HG02981 (cell line): ENCODE measurements around the gene SPOCD1.

Source experiments
- ATAC-seq: cut with Tn5 transposase; IDR thresholded peaks from one replicate; pipeline ENCODE4 v1.9.1; 2021; ENCODE audit warnings: mild to moderate bottlenecking, moderate library complexity; ENCODE audit not compliant: unreplicated experiment

Gene SPOCD1

GRCh38 chr1:31815752-31816500 is at the start of gene SPOCD1:
TSS of gene SPOCD1 (minus strand) at chr1:31816022. CDS start at chr1:31815333, 689 bp downstream.
- no peak for ATAC-seq

GRCh38 chr1:31862071-31862470 is 46.2 kb upstream of the SPOCD1 start:
- no peak for ATAC-seq

DNA sequence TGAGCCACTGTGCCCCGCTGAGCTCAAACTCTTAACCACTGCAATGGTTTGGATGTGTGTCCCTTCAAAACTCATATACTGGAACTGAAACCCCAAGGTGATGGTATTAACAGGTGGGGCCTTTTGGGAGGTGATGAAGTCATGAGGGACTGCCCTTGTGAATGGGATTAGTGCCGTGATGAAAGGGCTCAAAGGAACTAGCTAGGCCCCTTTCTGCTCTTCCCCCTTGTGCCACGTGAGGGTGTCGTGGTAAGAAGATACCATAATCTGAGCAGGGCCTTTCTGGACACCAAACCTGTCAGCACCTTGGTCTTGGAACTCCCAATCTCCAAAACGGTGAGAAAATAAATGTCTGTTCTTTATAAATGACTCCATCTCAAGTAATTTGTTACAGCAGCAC is 45.5 kb upstream of the SPOCD1 start:
- ATAC-seq, result no peak

DNA sequence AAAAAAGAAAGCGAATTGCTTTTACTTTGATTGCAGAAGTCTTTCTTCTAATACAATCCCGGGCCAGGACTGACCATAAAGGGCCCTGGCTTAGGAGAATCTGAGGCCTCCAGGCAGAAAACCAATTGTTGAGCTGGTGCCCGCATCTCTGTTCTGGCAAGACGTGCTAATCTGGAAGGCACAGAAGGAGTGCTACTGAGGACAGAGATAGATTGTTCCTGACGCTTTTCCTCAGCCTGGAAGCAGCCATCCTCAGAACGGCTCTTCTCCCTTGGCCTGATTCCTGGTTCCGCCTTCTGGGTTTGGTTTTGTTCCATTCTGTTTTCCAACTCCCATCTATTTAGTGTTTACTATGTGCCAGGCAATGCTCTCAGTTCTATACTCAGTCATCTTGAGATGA is 44.8 kb upstream of the SPOCD1 start:
- ATAC-seq, result no peak

- ATAC-seq, result no peak
Measured at GRCh38 chr1:31859719-31860118, 43.9 kb upstream of the SPOCD1 start.

- ATAC-seq, result no peak
Measured at GRCh38 chr1:31859044-31859443, 43.2 kb upstream of the SPOCD1 start.

- no peak for ATAC-seq
Measured at GRCh38 chr1:31857863-31858262, 42.0 kb upstream of the SPOCD1 start.

DNA sequence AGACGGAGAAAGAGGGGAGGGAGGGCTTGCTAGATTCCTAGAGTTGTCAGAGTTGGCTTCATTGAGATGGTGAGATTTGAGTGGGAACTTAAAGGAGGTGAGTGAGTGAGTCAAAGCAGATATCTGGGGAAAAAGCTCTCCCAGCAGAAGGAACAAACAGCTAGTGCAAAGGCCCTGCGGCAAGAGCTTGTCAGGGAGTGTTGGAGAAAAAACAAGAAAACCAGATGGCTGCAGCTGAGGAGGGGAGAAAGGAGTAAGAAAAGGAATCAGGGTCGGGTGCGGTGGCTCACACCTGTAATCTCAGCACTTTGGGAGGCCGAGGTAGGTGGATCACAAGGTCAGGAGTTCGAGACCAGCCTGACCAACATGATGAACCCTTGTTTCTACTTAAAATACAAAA is 40.3 kb upstream of the SPOCD1 start:
- ATAC-seq, result no peak

- no peak for ATAC-seq
Measured at GRCh38 chr1:31855038-31855845, 39.4 kb upstream of the SPOCD1 start.

- ATAC-seq, result no peak
Measured at GRCh38 chr1:31849653-31850052, 33.8 kb upstream of the SPOCD1 start.

GRCh38 chr1:31848381-31848897 is 32.6 kb upstream of the SPOCD1 start:
- ATAC-seq, result no peak

DNA sequence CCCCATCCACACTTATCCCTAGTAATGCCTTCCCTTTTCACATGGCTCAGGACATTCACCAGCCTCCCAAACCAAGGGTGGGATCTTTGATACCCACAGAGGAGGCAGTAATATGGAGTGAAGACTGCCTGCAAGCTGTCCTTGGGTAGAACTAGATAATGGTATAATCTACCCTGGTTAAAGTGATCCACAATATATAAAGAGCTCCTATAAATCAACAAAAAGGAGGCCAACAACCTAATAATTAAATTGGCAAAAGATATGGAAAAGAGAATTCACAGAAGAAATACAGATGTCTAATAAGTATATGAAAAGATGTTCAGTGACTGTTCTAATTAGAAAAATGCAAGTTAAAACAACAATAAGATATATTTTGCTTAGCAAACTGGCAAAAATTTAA is 30.7 kb upstream of the SPOCD1 start:
- ATAC-seq, result no peak

DNA sequence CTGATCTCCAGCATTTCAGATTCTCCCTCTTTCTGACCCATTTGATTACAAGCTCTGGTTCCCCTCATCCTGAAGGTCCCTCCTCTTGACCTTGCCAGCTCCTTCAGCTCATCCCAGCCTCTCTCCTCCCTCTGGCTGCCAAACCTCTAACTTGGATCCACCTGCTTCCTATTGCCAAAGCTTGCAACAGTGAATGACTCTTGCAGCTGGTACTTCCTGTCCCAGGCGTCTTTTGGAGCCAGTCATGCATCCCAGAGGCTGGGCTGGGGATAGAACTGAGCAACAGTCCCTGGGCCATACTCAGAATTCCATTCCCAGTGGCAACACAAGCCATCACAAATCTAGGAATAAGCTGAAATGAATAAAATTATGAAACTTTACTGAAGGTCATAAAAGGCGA is 27.7 kb upstream of the SPOCD1 start:
- no peak for ATAC-seq

- ATAC-seq, result no peak
Measured at GRCh38 chr1:31839662-31840343, 24.0 kb upstream of the SPOCD1 start.

DNA sequence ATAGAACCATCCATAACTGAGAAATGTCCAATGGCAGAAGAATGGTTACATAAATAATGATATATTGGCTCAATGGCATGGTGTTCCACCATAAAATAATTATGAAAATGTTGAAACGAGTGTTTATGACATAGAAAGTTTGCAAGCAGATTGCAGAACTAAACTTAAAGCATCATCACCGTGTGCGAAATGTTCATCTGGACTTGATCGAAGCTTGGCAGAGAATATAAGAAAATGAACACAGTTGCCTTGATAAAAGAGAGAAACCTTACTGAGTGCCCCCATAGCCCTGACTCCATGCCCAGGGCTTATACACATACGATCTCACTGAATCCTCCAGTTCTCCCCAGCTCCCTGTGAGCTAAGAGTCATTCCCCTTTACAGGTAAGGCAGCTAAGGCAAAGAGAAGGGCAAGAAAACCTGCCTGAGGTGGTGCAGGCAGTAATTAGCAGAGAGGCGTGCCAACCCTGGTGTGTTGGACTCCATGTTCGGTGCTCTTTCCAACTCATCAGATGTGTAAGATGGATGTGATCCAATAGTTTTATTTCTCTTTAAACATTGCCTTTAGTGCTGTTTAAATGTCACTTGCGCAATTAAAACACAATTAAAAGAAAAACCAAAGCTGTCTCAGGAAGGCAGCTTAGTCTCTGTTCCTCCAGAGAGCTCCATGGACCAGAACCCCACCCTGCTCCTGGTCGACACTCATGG is 21.8 kb upstream of the SPOCD1 start:
- no peak for ATAC-seq

DNA sequence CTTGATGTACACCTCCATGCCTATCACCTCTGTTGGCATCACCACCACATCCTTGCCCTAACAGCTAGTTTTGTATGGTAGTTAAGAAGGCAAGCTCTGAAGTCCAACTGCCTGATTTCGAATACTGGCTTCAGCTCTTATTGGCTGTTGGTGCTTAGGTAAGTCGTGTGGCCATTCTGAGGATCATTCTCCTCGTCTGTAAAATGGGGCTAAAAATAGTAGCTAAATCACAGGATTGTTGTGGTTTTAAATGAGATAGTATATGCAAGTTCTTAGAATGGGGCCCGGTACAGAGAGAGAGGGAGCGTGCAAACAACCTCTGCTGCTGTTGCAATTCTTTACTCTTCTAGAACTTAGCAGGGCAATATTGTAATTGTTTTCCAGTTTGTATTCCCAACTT is 20.8 kb upstream of the SPOCD1 start:
- no peak for ATAC-seq

DNA sequence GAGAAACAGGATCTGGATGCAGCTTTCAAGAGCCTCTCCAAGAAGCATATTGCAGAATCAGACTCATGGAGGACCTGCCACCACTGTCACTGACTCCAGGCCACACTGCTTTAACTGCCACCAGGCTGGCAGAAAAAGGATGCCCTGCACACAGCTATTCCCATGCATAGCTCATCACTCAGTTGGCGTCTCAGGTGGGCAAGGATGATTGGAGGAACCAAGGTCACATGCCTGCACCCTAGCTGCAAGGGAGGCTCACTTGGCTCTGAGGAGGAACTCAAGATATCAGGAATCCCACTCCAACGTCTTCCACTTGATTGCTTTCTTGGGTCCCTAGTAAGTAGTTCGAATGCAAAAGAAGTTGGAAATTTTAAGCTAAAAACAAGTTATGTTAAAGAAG is 19.6 kb upstream of the SPOCD1 start:
- no peak for ATAC-seq

DNA sequence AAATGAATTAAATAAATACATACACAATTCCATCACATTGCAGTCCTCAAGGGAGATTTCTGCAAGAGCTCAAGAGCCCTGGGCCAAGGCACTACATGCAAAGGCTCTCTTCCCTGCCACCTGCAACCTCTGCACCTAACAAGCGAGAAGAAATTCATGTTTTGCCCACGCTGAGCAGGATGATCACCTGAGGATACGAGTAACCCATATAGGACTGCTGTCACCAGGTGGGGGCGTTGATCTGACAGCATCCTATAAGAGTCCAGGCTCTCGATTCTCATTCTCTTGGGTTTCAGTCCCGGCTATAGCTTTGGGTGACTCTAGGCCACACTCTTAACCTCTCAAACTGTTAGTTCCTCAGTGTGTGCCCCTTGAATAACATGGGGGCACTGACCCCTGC is 18.7 kb upstream of the SPOCD1 start:
- no peak for ATAC-seq

DNA sequence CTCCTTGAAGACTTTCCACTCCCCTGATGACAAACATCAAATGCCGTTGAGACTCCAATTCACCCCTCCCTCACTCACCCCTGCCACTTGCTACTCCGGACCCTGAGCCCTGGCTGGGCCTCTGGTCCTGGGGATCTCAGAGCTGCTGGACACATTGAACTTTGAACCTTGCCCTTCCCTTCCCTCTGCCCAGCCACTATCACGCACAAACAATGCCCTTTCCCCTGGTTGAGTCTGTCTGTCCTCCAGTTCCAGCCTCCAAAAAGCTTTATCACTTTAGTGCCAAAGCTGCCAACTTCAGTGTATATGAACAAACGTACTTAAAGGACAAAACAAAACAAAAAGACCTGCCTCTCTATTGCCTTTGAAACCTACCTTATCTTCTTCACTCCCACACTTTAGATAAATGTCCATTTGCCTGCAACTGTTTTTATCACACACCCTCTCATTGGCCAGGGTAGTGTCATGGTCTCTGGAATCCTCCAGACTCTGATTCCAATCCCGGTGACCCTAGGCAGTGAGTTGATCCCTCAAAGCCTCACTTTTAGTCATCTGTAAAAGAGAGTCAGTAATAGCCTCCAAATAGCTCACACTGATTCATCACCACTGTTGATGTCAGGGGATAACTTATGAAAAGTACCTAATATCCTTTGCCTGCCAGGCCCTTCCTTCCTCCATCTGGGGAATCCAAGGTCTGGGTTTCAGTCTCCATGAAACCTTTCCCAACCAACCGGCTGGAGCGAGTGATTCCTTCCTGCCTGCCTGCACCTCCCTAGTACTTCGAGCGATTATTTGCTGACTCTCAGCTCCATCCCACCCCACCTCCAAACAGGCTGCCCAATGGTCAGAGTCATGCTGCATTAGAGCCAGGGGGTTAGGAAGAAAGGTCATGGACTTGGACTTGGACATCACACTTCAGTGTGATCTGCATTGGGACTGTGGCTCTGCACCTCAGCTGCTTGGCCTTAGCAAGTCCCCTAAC is 15.9 kb upstream of the SPOCD1 start:
- ATAC-seq, result no peak

- no peak for ATAC-seq
Measured at GRCh38 chr1:31830511-31830910, 14.7 kb upstream of the SPOCD1 start.
